ENCODE data around the gene NPIPB2. TPM values are rescaled to one million over a fixed set of nuclear protein-coding genes. Genes with fewer than 3 reads are reported as not detected.

Gene NPIPB2
- polyA plus RNA-seq, 2 of the 4 experiments (the other 2 are of a cell fraction), result 2.7 to 6.6 TPM

DNA sequence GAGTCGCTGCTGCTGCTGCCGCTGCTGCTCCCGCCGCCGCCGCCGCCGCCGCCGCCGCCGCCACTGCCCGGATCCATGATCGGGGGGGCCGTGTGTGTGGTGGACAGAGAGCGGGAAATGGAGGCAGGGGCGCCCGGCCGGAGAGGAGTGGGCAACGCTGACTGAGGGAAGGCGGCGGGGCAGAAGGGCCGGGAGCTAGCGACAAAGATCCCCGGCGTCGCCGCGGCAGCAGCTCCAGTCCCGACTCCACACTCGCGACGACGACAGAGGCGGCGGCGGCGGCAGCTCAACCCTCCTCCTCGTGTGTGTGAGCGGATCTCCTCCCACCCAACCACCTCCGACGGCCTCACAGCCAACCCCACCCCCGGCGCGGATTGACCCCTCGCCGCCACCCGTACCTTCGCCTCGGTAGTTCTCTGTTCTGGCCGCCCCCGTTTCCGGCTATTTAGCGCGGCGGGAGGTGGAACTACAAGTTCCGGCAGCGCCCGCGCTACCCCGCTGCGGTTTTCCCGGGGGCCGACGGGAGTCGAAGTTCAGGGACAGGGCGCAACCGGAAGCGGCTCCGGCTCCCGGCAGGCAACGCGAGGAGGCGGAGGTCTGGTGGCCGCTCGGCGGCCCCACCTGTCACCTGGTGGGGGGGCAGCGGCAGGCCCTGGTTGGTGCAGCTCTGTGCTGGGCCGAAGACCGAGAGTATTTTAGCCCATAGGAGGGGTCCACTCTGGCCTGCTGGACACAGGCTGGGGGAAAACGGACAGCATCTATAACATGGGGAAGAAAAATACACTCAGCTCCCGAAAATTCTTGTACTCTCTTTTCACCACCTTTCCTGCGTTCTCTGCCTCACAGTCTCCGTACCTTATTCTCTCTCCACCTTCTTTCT is 26.0 kb downstream of the NPIPB2 start, which contains the start of gene GSPT1 (continued):
- TF ChIP-seq KDM5A (IDR thresholded peaks at IDR 0.05), result no peak
- TF ChIP-seq CHD2 (IDR thresholded peaks at IDR 0.05; ENCODE audit: low read length, partially characterized antibody), result no peak
- peak; percentile 63; the same call in 1 of the 2 replicates for TF ChIP-seq EHF (CRISPR knock-in tag; IDR thresholded peaks at IDR 0.05)
- TF ChIP-seq, protein P1, sequence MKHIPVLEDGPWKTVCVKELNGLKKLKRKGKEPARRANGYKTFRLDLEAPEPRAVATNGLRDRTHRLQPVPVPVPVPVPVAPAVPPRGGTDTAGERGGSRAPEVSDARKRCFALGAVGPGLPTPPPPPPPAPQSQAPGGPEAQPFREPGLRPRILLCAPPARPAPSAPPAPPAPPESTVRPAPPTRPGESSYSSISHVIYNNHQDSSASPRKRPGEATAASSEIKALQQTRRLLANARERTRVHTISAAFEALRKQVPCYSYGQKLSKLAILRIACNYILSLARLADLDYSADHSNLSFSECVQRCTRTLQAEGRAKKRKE (CRISPR knock-in tag; IDR thresholded peaks at IDR 0.05; ENCODE audit: low read depth), result no peak
- no peak for TF ChIP-seq SMC3 (IDR thresholded peaks at IDR 0.05)

DNA sequence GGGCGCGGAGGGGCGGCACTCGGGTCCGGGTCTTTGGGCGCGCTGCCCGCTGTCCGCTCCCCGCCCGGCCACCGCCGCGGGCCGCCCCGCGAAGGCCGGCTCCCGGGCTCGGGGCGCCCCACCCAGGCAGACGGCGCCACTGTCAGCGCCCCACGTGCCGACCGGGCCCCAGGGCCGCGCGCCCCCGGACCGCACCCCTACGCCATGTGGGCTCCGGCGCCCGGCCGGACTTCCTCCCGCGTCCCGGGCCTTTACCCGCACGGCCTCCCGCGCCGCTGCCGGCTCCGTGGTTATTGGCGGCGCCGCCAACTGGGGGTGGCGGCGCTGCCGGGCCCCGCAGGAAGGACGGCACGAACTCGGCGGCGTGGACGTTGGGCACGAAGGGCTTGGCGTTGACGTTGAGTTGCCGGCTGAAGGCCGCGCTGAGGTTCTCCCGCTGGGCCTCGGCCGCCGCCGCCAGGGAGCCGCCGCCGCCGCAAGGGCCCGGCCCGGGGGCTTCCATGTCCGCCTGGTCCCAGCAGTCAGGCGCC is 26.7 kb downstream of the NPIPB2 start:
- Histone ChIP-seq H3K27ac (peak overlapping the region; percentile 85 to 99), H3K4me3 (peak overlapping the region; percentile 93), H3K9me3 (no peaks in the 10 kb centered on the region), H3K4me1 (peaks cover 40% of the 10 kb centered on the region), H3K4me2 (peak overlapping the region; percentile 94)
- no peak for FAIRE-seq
- CTCF ChIA-PET, result interaction anchor here (1.3 to 2.2 kb wide), 4 partner anchors 14 to 153 kb away, joined by 3 to 11 read pairs (median 6); partner anchors contain the start of gene RSL1D1
- 0% methylated on average over 2 of the region's 79 CpGs for WGBS (ENCODE audit: missing lambda C conversion rate)
- no peak for TF ChIP-seq TP53 (CRISPR knock-in tag; IDR thresholded peaks at IDR 0.05)
- peak; percentile 19; the same call in 1 of the 2 replicates for TF ChIP-seq MYC (IDR thresholded peaks at IDR 0.05; ENCODE audit: borderline replicate concordance, low read length)
- TF ChIP-seq ZFP36 (IDR thresholded peaks at IDR 0.05; ENCODE audit: borderline replicate concordance, partially characterized antibody), result no peak
- peak; percentile 59; the same call in 1 of the 2 replicates for TF ChIP-seq PHF8 (IDR thresholded peaks at IDR 0.05; ENCODE audit: borderline replicate concordance, low read depth)
- no peak for TF ChIP-seq SMC3 (IDR thresholded peaks at IDR 0.05)
- TF ChIP-seq NPAS2 (CRISPR knock-in tag; IDR thresholded peaks at IDR 0.05; ENCODE audit: borderline replicate concordance), result no peak
- POLR2A ChIA-PET, result interaction anchor here (1.0 to 1.4 kb wide), 3 partner anchors 9 to 152 kb away, joined by 3 to 4 read pairs (median 3); partner anchors contain the start of gene RSL1D1
- ATAC-seq, result peak in 1 of 2 experiments; percentile 14; a peak in 2 of 6 replicates
- no peak for DNase-seq (ENCODE audit: low read depth in 1 of 2, low spot score in 1 of 2)

DNA sequence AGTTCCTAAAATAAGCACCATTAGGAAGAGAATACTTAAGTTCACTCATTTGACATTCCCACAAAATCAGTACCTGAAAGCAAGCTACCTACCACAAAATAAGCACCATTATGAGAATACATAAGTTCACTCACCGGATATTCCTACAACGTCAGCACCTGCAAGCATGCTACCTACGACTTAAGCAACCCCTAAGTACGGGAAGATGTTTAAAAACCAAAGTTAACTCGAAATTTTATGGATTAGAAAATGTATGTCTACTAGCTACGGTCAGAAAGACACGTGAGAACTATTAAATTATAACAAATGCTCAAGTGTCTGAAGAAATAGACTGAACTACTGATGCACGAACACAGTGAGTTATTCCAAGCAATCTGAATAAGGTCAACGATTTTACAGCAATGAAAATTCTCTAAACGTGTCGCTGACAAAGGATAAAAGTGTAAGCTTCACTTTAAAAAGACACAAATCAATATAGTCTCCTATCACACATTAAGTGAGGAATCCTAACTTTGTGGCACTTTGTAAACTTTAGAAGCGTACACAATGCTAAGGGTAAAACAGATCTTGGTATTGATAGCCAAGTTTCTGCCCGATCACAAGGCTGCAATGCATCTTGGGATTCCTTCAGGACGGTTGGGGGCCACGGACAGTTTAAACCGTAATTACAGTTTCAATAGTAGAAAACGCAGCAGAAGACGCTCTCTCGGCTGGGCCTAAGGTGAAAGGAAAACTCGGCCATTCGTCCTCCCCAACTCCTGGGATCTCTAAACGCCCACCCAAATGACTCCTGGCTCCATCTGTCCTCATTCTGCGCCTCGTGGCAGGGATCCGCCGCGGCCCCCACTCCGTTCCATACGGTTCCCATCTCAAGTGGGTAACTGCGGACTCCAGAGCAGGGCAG is 27.4 kb downstream of the NPIPB2 start:
- no peak for FAIRE-seq
- 3% methylated on average over 21 of the region's 30 CpGs for WGBS (ENCODE audit: missing lambda C conversion rate)
- POLR2A ChIA-PET, result interaction anchor here (1.2 kb wide), 1 partner anchor 62 kb away, joined by 3 read pairs; the partner anchor contains the start of gene SNX29

More for the DNA sequence above, 27.4 kb downstream of the NPIPB2 start:
- no peak for ATAC-seq
- H3K4me3 ChIP-seq, result peak overlapping the region; percentile 93
- H3K4me1 ChIP-seq, result peaks cover 41% of the 10 kb centered on the region
- peak in 1 of 2 experiments; percentile 34 for DNase-seq (ENCODE audit: low read depth in 1 of 2, low spot score in 1 of 2)
- H3K9me3 ChIP-seq, result no peaks in the 10 kb centered on the region
- H3K4me2 ChIP-seq, result peak overlapping the region; percentile 94
- TF ChIP-seq POLR2A (IDR thresholded peaks at IDR 0.05; ENCODE audit: low read length), result no peak
- no peak for TF ChIP-seq ESRRA (IDR thresholded peaks at IDR 0.05; ENCODE audit: borderline replicate concordance, low read length)
- no peak for TF ChIP-seq EHMT2 (IDR thresholded peaks at IDR 0.05; ENCODE audit: low read depth)
- TF ChIP-seq BCL3 (IDR thresholded peaks at IDR 0.05), result no peak
- TF ChIP-seq JUN (IDR thresholded peaks at IDR 0.05), result no peak
- TF ChIP-seq RAD21 (conservative IDR thresholded peaks at IDR 0.05 in 1 of 2, IDR thresholded peaks at IDR 0.05 in 1 of 2), result no peak
- TF ChIP-seq HDAC2 (IDR thresholded peaks at IDR 0.05), result no peak
- no peak for TF ChIP-seq MYC (IDR thresholded peaks at IDR 0.05; ENCODE audit: borderline replicate concordance, low read length)
- TF ChIP-seq MAZ (IDR thresholded peaks at IDR 0.05; ENCODE audit: borderline replicate concordance, low read depth, low read length), result no peak
- no peak for TF ChIP-seq ZNF302 (CRISPR knock-in tag; IDR thresholded peaks at IDR 0.05)
- TF ChIP-seq KDM5A (IDR thresholded peaks at IDR 0.05), result no peak
- TF ChIP-seq PBX3 (IDR thresholded peaks at IDR 0.05), result no peak
- TF ChIP-seq HOXA7 (CRISPR knock-in tag; IDR thresholded peaks at IDR 0.05), result no peak
- no peak for TF ChIP-seq NFE2L2 (conservative IDR thresholded peaks at IDR 0.05; ENCODE audit: low read length)
- TF ChIP-seq SREBF2 (IDR thresholded peaks at IDR 0.05), result no peak
- TF ChIP-seq HOXB5 (CRISPR knock-in tag; IDR thresholded peaks at IDR 0.05), result no peak
- TF ChIP-seq ZFP36 (IDR thresholded peaks at IDR 0.05; ENCODE audit: borderline replicate concordance, partially characterized antibody), result no peak
- CTCF ChIA-PET, result interaction anchor here (0.8 to 2.2 kb wide), 2 partner anchors 15 to 153 kb away, joined by 3 to 11 read pairs; no protein-coding TSS in a partner anchor
- peak overlapping the region; percentile 85 to 99 for H3K27ac ChIP-seq
